Stimulated activated naive CD4-positive, alpha-beta T cell (primary cell): ENCODE results near the gene FOXQ1.

ENCODE experiments used
- DNase-seq, 6 experiments: peaks; one replicate each; lab custom pipeline; 2025; lab: John Stamatoyannopoulos, UW

The FOXQ1 gene

GRCh38 chr6:1311400-1312202, at the start of gene FOXQ1:
Gene FOXQ1, plus strand, starts transcription at chr6:1312098. Its CDS starts 607 bp downstream, at chr6:1312705.
- no peak for DNase-seq

GRCh38 chr6:1262704-1263038, 49.2 kb upstream of the FOXQ1 start:
- no peak for DNase-seq

- DNase-seq, result no peak
Observed at GRCh38 chr6:1263039-1263849, 48.7 kb upstream of the FOXQ1 start.

DNA sequence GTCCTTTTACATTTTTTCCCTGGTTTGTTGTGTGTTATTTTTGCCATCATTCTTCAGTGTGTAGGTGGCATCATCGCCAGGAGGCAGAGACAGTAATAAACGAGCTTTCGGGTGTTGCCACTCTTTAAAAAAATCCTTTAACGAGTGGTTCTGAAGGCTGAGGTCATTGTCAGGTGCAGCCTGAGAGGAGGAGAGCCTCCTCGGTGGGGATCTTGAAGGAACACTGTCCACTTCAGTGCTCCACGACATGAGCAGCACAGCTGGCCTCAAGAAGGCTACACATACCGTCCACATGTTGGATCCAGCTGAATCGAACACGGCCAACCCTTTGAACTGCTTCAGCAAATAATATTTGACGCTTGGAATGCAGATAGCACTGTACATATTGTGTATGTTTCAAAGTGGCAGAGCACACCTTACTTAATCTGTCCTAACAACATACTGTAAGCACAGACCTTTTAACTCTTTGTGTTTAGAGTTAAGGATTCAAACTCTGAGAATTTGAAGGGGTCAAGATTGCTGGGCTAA, 48.0 kb upstream of the FOXQ1 start:
- no peak for DNase-seq

- no peak for DNase-seq
Observed at GRCh38 chr6:1264619-1265445, 47.1 kb upstream of the FOXQ1 start.

DNA sequence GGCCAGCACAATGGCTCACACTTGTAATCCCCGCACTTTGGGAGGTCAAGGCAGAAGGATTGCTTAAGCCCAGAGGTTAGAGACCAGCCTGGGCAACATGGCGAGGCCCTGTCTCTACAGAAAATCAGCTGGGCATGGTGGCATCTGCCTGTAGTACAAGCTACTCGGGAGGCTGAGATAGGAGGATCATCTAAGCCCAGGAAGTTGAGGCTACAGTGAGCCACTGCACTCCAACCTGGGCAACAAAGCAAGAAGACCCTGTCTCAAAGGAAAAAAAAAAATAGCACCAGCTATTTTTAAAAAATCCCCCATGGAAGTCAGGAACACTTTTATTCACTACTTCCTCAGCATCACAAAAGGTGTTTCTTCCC, 45.2 kb upstream of the FOXQ1 start:
- DNase-seq, result no peak

- DNase-seq, result no peak
Observed at GRCh38 chr6:1267057-1267732, 44.7 kb upstream of the FOXQ1 start.

DNA sequence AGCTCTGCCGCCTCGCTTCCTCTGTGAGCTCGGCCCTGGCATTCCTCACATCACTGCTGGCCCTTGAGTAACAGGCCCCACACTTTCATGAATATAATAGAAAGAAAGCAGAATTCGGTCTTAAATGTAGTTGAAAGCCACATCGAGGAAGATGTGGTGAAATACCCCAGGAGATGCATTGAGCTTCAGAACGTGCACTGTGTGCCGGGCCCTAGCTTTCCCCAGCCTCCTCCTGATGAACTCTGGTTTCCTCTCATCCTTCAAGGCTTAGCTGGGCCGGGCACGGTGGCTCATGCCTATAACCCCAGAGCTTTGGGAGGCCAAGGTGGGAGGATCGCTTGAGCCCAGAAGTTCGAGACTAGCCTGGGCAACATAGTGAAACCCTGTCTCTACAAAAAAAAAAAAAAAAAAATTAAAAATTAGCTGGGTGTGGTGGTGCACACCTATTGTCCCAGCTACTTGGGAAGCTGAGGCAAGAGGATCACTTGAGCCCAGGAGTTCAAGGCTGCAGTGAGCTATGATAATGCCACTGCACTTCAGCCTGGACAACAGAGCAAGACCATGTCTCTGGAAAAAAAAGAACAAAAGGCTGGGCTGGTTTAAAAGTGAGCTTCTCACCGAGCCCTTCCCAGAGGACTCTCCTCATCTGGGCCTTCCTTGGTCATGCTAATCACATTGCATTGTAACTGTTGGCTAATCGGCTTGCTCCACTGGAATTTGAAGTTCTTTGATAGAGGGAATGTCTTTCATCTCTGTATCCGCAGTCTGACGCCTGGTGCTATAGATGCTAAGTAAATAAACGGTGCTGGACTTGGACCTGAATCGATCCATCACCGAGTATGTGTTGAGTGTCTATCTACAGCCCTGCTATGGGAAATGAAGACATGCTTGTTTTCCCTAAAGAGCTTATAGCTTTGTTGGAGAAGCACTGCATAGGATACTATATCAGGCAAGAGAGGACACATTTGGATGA, 43.8 kb upstream of the FOXQ1 start:
- DNase-seq, result no peak

GRCh38 chr6:1271071-1271763, 40.7 kb upstream of the FOXQ1 start:
- no peak for DNase-seq

DNA sequence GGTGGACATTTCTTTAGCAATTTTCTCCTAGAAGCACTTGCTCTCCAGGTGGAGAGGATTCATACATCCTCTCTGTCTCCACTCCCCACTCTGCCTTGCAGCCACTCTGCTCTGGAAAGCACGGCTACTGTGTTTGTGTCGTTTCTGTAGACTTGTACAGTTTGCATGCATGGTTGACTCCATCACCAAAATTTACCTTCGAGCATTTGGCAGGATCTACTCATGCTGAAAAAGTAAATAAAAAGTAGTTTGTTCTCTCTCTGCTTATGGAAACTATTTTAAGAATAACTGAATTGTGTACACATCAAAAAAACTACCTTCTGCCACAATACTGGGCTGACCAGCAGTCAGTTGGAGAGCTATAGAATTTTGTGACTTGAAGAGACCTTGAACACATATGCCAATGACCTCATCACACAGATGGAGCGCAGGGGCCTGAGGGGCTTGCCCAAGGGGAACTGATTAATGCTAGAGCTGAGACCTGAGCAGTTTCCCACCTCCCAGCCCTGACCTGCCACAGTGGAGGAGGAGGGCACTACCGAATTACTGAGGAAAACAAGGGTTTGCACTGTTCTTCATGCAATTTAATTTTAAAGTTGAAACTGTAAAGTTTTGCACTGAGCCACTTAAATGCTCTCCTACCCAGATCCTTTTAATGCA, 33.7 kb upstream of the FOXQ1 start:
- no peak for DNase-seq

DNA sequence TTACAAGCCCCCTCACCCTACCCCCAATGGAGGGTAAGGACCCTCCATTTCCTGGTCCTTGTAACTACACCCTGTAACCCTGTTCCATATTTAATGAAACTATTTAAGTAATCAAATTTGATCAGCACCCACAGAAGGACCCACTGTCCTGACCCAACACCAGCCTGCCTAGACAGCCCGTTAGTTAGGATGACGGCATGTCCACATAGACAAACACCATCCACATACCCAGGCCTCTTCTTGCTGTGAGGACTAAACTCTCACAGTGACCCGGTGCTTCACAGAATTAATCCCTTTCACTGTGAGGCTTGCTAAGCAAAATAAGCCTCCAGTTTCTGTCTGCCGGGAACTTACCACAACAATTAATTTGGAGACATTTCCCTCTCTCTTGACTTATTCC, 32.8 kb upstream of the FOXQ1 start:
- no peak for DNase-seq

DNA sequence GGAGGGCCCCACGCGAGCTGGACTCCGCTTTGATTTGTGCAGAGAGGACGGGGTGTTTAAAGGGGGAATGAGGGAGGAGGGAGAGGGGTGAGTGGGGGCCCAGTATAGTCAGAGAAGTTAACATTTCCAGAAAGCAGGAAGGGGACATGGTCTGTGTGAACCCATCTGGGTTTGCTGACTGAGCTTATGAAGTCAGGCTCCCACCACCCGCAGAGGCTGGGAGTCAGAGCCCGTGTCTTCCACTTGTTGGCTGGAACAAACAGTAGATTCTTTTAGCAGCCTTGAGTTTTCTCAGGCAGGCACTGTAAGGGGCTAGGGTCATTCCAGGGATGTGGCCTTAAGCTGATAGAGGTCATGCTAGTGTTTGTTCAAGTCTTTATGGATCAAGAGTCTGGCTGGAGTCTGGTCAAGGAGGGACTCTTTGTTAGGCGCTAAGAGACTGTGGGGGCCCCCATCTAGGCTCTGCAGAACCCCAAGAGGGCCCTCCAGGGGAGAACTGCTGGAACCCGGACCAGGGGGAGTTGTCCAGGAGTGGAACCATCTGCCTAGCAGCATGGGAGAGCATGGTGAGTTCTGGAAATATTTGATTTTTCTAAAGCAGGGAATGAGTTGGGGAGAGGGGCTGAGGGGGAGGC, 31.1 kb upstream of the FOXQ1 start:
- DNase-seq, result no peak

DNA sequence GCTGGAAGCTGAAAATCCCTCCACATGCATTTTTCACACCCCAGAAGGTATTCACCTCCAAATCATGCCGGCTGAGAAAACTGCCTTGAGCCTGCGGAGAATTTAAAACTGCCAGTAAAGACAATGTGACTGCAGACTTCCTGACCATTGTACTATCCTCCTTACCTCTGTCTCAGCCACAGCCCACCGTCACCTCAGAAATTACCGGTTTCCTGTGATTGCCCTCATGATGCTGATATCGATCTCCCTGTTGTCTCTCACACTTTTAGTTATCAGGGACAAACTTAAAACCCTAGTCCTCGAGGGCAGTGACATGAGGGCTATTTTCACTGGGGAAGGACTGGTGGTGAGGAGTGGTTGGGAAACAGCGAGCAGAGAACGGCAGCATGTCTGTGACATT, 30.2 kb upstream of the FOXQ1 start:
- no peak for DNase-seq

- DNase-seq, result no peak
Observed at GRCh38 chr6:1283501-1283900, 28.4 kb upstream of the FOXQ1 start.

DNA sequence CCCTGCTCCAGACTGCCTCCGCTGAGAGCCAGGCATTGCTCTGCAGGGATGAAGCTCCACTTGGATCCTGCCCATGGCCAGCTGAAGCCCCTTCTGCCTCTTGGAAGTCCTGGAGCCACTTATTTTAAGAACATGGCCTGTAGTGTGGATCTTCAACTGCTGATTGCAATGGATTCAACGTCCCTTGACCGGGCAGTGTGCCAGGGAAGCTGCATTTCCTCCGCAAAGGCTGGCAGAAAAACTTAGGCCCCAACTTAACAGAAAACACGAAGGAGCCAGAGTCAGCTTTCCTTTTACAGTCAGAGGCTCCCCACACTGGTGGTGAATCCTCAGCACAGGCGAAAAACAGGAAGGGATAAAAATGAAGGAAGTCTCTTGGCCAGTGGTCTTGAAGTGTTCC, 26.3 kb upstream of the FOXQ1 start:
- DNase-seq, result no peak

- no peak for DNase-seq
Observed at GRCh38 chr6:1285956-1286355, 25.9 kb upstream of the FOXQ1 start.

DNA sequence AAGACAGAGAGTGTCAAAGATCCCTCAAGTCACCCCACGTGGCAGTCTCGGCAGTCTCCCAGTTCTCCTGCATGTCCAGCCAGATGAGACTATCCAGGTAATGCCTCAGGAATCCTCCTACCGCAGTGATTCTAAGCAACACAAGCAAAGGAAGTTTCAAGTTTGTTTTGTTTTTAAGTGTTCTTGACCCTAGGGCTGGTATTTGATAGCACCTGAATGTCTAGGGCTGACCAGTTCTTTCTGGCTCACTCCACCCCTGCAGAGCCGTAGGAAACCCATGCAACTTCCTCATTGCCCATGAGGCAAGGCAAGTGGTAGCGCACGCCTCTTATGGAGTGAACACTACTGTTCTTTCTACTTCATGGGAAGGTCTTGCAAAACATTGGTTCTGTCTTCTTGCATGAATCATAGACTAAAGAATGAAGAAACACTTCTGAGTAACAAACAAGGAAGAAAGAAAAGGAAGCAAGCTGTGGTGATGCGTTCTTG, 24.8 kb upstream of the FOXQ1 start:
- DNase-seq, result no peak

DNA sequence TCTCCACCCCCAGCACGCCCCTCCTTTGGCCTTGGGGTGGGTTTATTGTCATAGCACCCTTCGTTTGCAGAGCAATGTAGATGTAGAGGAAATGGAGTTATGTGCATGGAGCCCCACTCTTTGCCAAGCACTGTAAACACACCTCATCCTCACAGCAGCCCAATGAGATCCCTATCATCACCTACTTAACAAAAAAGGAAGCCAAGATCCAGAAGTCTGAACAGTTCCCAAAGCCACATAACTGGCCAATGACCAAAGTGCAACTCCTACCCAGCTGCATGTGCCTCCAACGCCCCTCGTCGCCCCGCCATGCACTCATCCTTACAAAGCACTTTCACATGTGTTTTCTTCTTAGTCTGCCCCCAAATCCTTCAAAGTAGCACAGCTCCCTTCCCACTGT, 21.8 kb upstream of the FOXQ1 start:
- no peak for DNase-seq

- no peak for DNase-seq
Observed at GRCh38 chr6:1290805-1291204, 21.1 kb upstream of the FOXQ1 start.
